AG10803 (cell line): ENCODE results near the gene CEP57L1.

Source experiments
- DNase-seq: peaks from one replicate; pipeline ENCODE4 v3.0.0; 2010; ENCODE audit warnings: low read depth
- H3K4me3 ChIP-seq: 2 replicates; pipeline ENCODE4 v1.5.1; 2011; ENCODE audit warnings: mild to moderate bottlenecking, low read length, control low read depth
- TF ChIP-seq, protein P1 (sequence below): conservative IDR thresholded peaks from 2 replicates; pipeline ENCODE4 v1.5.1; 2011; ENCODE audit warnings: mild to moderate bottlenecking, low read length, control low read depth, inconsistent platforms

CEP57L1 gene

GRCh38 chr6:109059571-109060021, 35.7 kb upstream of the CEP57L1 start:
- no peak overlapping the region for H3K4me3 ChIP-seq
- TF ChIP-seq, protein P1, sequence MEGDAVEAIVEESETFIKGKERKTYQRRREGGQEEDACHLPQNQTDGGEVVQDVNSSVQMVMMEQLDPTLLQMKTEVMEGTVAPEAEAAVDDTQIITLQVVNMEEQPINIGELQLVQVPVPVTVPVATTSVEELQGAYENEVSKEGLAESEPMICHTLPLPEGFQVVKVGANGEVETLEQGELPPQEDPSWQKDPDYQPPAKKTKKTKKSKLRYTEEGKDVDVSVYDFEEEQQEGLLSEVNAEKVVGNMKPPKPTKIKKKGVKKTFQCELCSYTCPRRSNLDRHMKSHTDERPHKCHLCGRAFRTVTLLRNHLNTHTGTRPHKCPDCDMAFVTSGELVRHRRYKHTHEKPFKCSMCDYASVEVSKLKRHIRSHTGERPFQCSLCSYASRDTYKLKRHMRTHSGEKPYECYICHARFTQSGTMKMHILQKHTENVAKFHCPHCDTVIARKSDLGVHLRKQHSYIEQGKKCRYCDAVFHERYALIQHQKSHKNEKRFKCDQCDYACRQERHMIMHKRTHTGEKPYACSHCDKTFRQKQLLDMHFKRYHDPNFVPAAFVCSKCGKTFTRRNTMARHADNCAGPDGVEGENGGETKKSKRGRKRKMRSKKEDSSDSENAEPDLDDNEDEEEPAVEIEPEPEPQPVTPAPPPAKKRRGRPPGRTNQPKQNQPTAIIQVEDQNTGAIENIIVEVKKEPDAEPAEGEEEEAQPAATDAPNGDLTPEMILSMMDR: no peak
- DNase-seq: peak; percentile 24

DNA sequence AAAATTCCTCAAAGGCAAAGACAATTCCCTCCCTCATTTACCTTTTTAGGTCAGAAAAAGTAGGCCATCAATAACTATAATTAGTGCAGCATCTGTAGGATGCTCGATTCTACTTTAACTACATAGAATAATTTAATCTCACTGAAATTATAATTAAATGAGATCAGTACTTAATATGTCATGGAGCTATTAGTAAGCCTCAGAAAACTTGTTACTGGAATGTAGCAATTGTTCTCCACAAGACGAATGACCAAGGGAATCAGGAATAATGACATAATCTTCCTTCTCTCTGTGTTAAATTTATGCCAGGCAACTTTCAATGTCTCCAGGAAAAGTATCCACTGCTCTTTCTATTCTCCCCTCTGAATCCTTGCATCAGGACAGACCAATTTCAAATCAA, 34.7 kb upstream of the CEP57L1 start:
- no peak for DNase-seq
- TF ChIP-seq, protein P1: no peak
- no peak overlapping the region for H3K4me3 ChIP-seq

DNA sequence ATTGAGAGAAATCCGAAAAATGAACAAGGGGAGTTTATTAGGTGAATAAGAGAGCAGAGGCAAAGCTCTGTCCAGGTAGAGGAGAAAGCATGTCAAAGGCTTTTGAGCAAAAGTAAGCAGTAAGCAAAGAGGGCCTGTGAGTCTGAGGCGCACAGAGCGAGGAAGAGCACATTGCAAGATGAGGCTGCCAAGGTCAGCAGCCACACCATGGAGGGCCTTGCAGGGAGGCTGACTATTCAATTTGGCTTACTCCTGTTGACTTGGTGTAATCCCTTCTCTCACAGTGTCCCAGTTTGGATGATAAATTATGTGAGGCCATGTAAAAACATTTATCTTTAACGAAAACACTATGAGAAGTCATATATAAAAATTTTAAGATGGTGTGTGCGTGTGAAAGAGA, 33.1 kb upstream of the CEP57L1 start:
- TF ChIP-seq, protein P1: no peak
- DNase-seq: no peak
- no peak overlapping the region for H3K4me3 ChIP-seq

DNA sequence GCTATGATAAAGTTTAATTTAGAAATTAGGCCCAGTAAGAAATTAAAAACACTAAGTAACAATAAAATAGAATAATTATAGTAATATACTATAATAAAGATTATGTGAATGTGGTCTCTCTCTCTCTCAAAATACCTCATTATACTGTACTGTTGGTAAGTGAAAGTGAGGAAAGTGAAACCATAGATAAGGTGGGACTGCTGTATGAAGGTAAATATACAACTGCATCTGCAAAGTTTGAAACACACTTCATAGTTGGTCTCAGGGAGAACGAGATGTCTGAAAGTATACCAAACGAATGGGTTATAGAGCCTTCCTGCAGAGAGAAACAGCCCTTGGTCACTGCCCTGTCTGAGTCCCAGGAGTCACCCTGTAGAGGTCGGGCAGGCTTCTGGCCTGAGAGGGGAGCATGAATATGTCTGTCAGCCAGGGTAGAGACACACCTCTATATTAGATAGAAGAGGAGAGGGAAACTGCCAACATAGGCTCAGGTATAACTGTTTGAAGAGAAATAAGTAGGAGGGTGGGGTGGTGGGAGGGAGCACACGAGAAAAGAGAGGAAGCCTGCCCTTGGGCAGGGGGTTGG, 32.4 kb upstream of the CEP57L1 start:
- TF ChIP-seq, protein P1: no peak
- no peak overlapping the region for H3K4me3 ChIP-seq
- no peak for DNase-seq

DNA sequence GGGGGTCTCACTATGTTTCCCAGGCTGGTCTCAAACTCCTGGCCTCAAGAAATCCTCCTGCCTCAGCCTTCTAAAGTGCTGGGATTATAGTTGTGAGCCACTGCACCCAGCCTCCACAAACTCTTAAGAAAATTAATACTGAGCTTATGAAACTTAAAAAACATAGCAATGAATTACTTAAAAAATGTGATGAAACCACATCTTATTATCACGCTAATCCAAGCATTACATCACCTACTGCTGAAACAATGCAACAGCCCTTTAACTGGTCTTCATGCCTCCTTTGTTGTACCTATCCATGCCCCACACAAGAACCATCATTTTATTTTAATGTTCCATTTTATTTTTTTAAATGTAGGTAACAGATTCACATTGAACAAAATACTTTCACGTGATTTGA, 25.6 kb upstream of the CEP57L1 start:
- peak; percentile 72 for DNase-seq
- TF ChIP-seq, protein P1: no peak
- no peak overlapping the region for H3K4me3 ChIP-seq

DNA sequence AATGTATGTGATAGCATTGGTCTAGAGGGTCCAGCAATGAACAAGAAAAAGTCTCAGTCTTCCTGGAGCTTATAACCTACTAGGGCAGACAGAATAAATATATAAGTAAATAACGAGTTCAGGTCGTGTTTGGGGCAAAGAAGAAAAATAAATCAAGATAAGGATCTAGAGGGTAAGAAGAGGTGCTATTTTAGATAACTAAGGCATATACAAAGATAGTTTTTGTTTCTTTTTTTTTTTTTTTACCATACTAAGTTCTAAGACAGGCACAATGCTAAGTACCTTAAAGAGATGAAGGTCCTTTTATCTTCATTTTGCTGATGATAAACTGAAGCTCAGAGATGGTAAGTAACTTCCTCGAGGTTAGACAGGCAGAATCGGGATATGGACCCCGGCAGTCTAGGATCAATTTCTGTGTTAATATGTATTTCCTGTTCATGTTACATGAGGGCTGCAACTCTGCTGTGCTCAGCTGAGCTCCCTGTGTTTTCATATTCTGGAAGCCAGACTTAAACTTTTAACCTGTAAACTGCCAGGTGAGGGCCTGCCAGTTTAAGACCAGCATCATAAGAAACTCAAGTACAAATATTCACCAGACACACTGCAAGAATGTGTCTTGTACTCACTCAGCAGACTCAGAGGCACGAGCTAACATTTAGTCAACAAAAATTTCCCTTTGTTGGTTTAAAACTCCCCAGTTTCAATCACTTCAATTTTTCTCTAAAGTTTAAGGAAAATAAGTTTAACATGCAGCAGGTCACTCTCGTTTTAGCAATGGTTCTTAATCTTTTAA, 24.0 kb upstream of the CEP57L1 start:
- TF ChIP-seq, protein P1: no peak
- no peak for DNase-seq
- H3K4me3 ChIP-seq: no peak overlapping the region
